ENCODE data around the gene TWNK. TPM values are rescaled to one million over a fixed set of nuclear protein-coding genes. Genes with fewer than 3 reads are reported as not detected.

TWNK gene
- total and polyA plus RNA-seq, 7 experiments from 2014 or later: 5.8 to 18.9 (median 14.8) TPM

GRCh38 chr10:100978901-100979195 is 8.5 kb upstream of the TWNK start:
- DNase-seq (no peak), ATAC-seq (no peak)
- Histone ChIP-seq H3K4me3 (ENCODE audit: low read length) (no peak overlapping the region), H3K27ac (ENCODE audit: low read depth, low read length) (no peak overlapping the region), H3K36me3 (ENCODE audit: control insufficient read depth in 2 of 3, insufficient read depth in 3 of 3, low read length in 3 of 3) (peaks cover 0 to 42% (median 0%) of the 10 kb centered on the region in 3 experiments), H3K27me3 (ENCODE audit: control insufficient read depth in 2 of 2, insufficient read depth in 2 of 2, low read length in 2 of 2) (no peaks in the 10 kb centered on the region), H3K9me3 (ENCODE audit: control insufficient read depth in 2 of 3, low read length in 3 of 3) (no peaks in the 10 kb centered on the region), H3K4me1 (ENCODE audit: control insufficient read depth in 2 of 2, insufficient read depth in 2 of 2, low read length in 2 of 2) (no peaks in the 10 kb centered on the region)
- intact Hi-C loops (cut with micrococcal nuclease): no loop called here
- POLR2A ChIA-PET: no interaction called here
- peaks cover 0 to 16% (median 0%) of the 10 kb centered on the region in 7 donors for H3K4me1 Mint-ChIP-seq
- H3K9me3 Mint-ChIP-seq: no peaks in the 10 kb centered on the region
- peaks cover 0 to 26% (median 5%) of the 10 kb centered on the region in 5 donors for H3K36me3 Mint-ChIP-seq
- no peak overlapping the region for H3K27ac Mint-ChIP-seq
- CTCF ChIA-PET: no interaction called here
- H3K27me3 Mint-ChIP-seq: no peaks in the 10 kb centered on the region
- H3K4me3 Mint-ChIP-seq: no peak overlapping the region

DNA sequence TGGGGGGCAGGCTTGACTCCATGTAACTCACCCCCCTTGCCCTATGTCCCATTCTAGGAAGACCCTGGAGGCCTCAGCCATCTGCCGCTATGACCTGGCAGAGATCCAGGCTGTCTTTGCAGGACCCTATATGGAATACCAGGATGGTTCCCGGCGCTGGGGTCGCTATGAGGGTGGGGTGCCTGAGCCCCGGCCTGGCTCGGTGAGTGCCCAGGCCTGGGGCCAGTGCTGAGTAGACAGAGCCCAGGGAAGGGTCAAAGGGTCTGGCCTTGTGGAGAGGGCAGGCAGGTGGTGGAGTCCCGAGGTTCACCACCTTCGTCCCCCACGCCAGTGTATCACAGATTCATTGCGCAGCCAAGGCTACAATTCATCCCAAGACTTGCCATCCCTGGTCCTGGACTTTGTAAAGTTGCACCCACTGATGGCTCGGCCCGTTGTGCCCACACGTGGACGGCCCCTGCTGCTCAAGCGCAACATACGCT is 7.5 kb upstream of the TWNK start:
- no peak overlapping the region for H3K27ac Mint-ChIP-seq
- H3K4me1 Mint-ChIP-seq: peaks cover 0 to 16% (median 3%) of the 10 kb centered on the region in 7 donors
- Histone ChIP-seq H3K4me1 (ENCODE audit: control insufficient read depth in 2 of 2, insufficient read depth in 2 of 2, low read length in 2 of 2) (no peaks in the 10 kb centered on the region), H3K27ac (ENCODE audit: low read depth, low read length) (no peak overlapping the region), H3K9me3 (ENCODE audit: control insufficient read depth in 2 of 3, low read length in 3 of 3) (no peaks in the 10 kb centered on the region), H3K36me3 (ENCODE audit: control insufficient read depth in 2 of 3, insufficient read depth in 3 of 3, low read length in 3 of 3) (peaks cover 0 to 50% (median 0%) of the 10 kb centered on the region in 3 experiments), H3K4me3 (ENCODE audit: low read length) (no peak overlapping the region), H3K27me3 (ENCODE audit: control insufficient read depth in 2 of 2, insufficient read depth in 2 of 2, low read length in 2 of 2) (no peaks in the 10 kb centered on the region)
- peaks cover 0 to 34% (median 5%) of the 10 kb centered on the region in 5 donors for H3K36me3 Mint-ChIP-seq
- H3K27me3 Mint-ChIP-seq: no peaks in the 10 kb centered on the region
- DNase-seq (no peak), ATAC-seq (no peak)
- no peaks in the 10 kb centered on the region for H3K9me3 Mint-ChIP-seq
- H3K4me3 Mint-ChIP-seq: no peak overlapping the region
- POLR2A ChIA-PET: no interaction called here
- CTCF ChIA-PET: no interaction called here
- intact Hi-C loops (cut with micrococcal nuclease): no loop called here

- H3K9me3 ChIP-seq (ENCODE audit: control insufficient read depth in 2 of 3, low read length in 3 of 3): no peaks in the 10 kb centered on the region
- intact Hi-C loops (cut with micrococcal nuclease): no loop called here
- CTCF ChIA-PET: no interaction called here
- no peaks in the 10 kb centered on the region for H3K27me3 ChIP-seq (ENCODE audit: control insufficient read depth in 2 of 2, insufficient read depth in 2 of 2, low read length in 2 of 2)
- no peak overlapping the region for H3K27ac Mint-ChIP-seq
- POLR2A ChIA-PET: no interaction called here
- peaks cover 0 to 36% (median 5%) of the 10 kb centered on the region in 5 donors for H3K36me3 Mint-ChIP-seq
- peaks cover 0 to 16% (median 6%) of the 10 kb centered on the region in 7 donors for H3K4me1 Mint-ChIP-seq
- H3K4me3 ChIP-seq (ENCODE audit: low read length): no peak overlapping the region
- peaks cover 0 to 54% (median 0%) of the 10 kb centered on the region in 3 experiments for H3K36me3 ChIP-seq (ENCODE audit: control insufficient read depth in 2 of 3, insufficient read depth in 3 of 3, low read length in 3 of 3)
- ATAC-seq: no peak
- no peak overlapping the region for H3K27ac ChIP-seq (ENCODE audit: low read depth, low read length)
- H3K9me3 Mint-ChIP-seq: no peaks in the 10 kb centered on the region
- no peak for DNase-seq
- no peaks in the 10 kb centered on the region for H3K27me3 Mint-ChIP-seq
- no peaks in the 10 kb centered on the region for H3K4me1 ChIP-seq (ENCODE audit: control insufficient read depth in 2 of 2, insufficient read depth in 2 of 2, low read length in 2 of 2)
- H3K4me3 Mint-ChIP-seq: no peak overlapping the region
Measured at GRCh38 chr10:100980311-100980710, 7.0 kb upstream of the TWNK start.

GRCh38 chr10:100980711-100981110 is 6.6 kb upstream of the TWNK start:
- POLR2A ChIA-PET: no interaction called here
- H3K4me3 Mint-ChIP-seq: no peak overlapping the region
- DNase-seq: no peak
- intact Hi-C loops (cut with micrococcal nuclease): no loop called here
- H3K27me3 Mint-ChIP-seq: no peaks in the 10 kb centered on the region
- Histone ChIP-seq H3K9me3 (ENCODE audit: control insufficient read depth in 2 of 3, low read length in 3 of 3) (no peaks in the 10 kb centered on the region), H3K27ac (ENCODE audit: low read depth, low read length) (no peak overlapping the region), H3K36me3 (ENCODE audit: control insufficient read depth in 2 of 3, insufficient read depth in 3 of 3, low read length in 3 of 3) (peaks cover 0 to 55% (median 0%) of the 10 kb centered on the region in 3 experiments), H3K4me1 (ENCODE audit: control insufficient read depth in 2 of 2, insufficient read depth in 2 of 2, low read length in 2 of 2) (no peaks in the 10 kb centered on the region), H3K4me3 (ENCODE audit: low read length) (no peak overlapping the region), H3K27me3 (ENCODE audit: control insufficient read depth in 2 of 2, insufficient read depth in 2 of 2, low read length in 2 of 2) (no peaks in the 10 kb centered on the region)
- H3K36me3 Mint-ChIP-seq: peaks cover 0 to 36% (median 5%) of the 10 kb centered on the region in 5 donors
- peaks cover 3 to 18% (median 9%) of the 10 kb centered on the region in 7 donors for H3K4me1 Mint-ChIP-seq
- H3K27ac Mint-ChIP-seq: no peak overlapping the region
- ATAC-seq: no peak
- CTCF ChIA-PET: interaction anchor here (0.8 kb wide), 1 partner anchor 15 kb away, joined by 3 read pairs; no protein-coding TSS in a partner anchor
- H3K9me3 Mint-ChIP-seq: no peaks in the 10 kb centered on the region

DNA sequence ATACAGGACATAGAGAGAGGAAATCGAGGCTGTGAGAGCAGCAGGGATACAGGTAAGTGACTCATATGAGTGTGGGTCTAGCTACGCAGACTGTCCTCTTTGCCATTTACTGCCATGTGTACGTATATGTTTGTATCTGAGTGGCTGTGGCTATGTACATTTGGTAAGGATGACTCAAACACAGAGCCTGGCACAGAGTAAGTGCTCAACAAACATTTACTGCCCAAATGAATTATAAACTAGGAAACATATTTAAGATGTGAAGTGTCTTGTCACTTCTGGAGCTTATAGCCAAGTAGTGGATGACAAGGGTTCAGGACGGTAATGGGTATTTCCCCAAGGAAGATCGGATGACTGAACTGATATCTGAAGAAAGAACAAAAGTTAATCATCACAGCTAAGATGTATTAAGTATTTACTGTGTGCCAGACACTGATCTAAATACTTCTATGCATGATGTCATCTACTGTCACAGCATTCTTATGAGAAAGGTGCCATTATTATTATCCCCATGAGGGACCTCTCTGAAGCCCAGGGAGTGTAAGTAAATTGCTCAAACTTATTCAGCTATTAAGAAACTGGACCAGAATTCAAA is 6.1 kb upstream of the TWNK start:
- Mint-ChIP-seq H3K4me1 (peaks cover 8 to 24% (median 14%) of the 10 kb centered on the region in 7 donors), H3K27ac (no peak overlapping the region), H3K36me3 (peaks cover 0 to 38% (median 5%) of the 10 kb centered on the region in 5 donors), H3K27me3 (no peaks in the 10 kb centered on the region), H3K9me3 (no peaks in the 10 kb centered on the region), H3K4me3 (no peak overlapping the region)
- ATAC-seq: no peak
- intact Hi-C loops (cut with micrococcal nuclease): no loop called here
- no peak overlapping the region for H3K27ac ChIP-seq (ENCODE audit: low read depth, low read length)
- H3K27me3 ChIP-seq (ENCODE audit: control insufficient read depth in 2 of 2, insufficient read depth in 2 of 2, low read length in 2 of 2): no peaks in the 10 kb centered on the region
- H3K4me1 ChIP-seq (ENCODE audit: control insufficient read depth in 2 of 2, insufficient read depth in 2 of 2, low read length in 2 of 2): peaks cover 2% of the 10 kb centered on the region in 2 donors
- CTCF ChIA-PET: interaction anchor here (0.8 kb wide), 1 partner anchor 15 kb away, joined by 3 read pairs; no protein-coding TSS in a partner anchor
- POLR2A ChIA-PET: no interaction called here
- H3K9me3 ChIP-seq (ENCODE audit: control insufficient read depth in 2 of 3, low read length in 3 of 3): no peaks in the 10 kb centered on the region
- DNase-seq: no peak
- H3K36me3 ChIP-seq (ENCODE audit: control insufficient read depth in 2 of 3, insufficient read depth in 3 of 3, low read length in 3 of 3): peaks cover 0 to 55% (median 0%) of the 10 kb centered on the region in 3 experiments
- H3K4me3 ChIP-seq (ENCODE audit: low read length): no peak overlapping the region

DNA sequence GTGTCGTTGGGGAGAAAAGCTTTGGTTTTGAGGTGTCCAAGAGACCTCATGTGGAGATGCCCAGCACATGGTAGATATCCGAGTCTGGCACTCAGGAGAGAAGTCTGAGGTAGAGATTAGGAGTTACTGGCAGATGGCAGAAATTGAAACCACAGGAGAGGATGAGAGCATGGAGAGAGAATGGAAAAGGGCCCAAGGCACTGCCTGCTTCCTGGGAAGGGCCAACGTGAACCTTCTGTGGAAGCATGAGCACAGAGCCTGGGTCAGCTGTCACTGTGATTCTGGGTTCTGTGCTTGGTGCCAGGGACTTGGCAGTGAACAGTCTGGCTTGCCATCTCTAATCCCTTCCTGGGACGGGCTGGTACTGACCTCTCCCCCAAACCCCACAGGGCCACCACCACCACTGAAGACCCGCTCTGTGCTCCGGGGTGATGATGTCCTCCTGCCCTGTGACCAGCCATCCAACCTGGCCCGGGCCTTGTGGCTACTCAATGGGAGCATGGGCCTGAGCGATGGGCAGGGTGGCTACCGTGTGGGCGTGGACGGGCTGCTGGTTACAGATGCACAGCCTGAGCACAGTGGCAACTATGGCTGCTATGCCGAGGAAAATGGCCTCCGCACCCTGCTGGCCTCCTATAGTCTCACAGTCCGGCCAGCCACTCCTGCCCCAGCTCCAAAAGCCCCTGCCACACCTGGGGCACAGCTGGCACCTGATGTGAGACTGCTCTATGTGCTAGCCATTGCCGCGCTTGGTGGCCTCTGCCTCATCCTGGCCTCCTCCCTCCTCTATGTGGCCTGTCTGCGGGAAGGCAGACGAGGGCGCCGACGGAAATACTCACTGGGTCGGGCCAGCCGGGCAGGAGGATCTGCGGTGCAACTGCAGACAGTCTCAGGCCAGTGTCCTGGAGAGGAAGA is 4.2 kb upstream of the TWNK start:
- Mint-ChIP-seq H3K9me3 (no peaks in the 10 kb centered on the region), H3K4me3 (peak overlapping the region in 2 of 10 donors; percentile 19 to 38), H3K27ac (peak overlapping the region in 2 of 9 donors; percentile 62 to 71), H3K36me3 (peaks cover 0 to 46% (median 12%) of the 10 kb centered on the region in 5 donors), H3K4me1 (peaks cover 19 to 34% (median 29%) of the 10 kb centered on the region in 7 donors), H3K27me3 (no peaks in the 10 kb centered on the region)
- intact Hi-C loops (cut with micrococcal nuclease): no loop called here
- Histone ChIP-seq H3K9me3 (ENCODE audit: control insufficient read depth in 2 of 3, low read length in 3 of 3) (no peaks in the 10 kb centered on the region), H3K36me3 (ENCODE audit: control insufficient read depth in 2 of 3, insufficient read depth in 3 of 3, low read length in 3 of 3) (peaks cover 0 to 61% (median 0%) of the 10 kb centered on the region in 3 experiments), H3K27me3 (ENCODE audit: control insufficient read depth in 2 of 2, insufficient read depth in 2 of 2, low read length in 2 of 2) (no peaks in the 10 kb centered on the region), H3K27ac (ENCODE audit: low read depth, low read length) (no peak overlapping the region), H3K4me3 (ENCODE audit: low read length) (no peak overlapping the region), H3K4me1 (ENCODE audit: control insufficient read depth in 2 of 2, insufficient read depth in 2 of 2, low read length in 2 of 2) (peaks cover 13 to 16% of the 10 kb centered on the region in 2 donors)
- DNase-seq (peak in 1 of 9 donors; percentile 1), ATAC-seq (no peak)
- POLR2A ChIA-PET: interaction anchor here (1.2 kb wide), 2 partner anchors 15 to 36 kb away, joined by 3 read pairs; no protein-coding TSS in a partner anchor
- CTCF ChIA-PET: interaction anchor here (0.7 kb wide), 1 partner anchor 9 kb away, joined by 3 read pairs; no protein-coding TSS in a partner anchor

All from naive thymus-derived CD4-positive, alpha-beta T cell (primary cell).